HAP-1 (cell line): ENCODE results near the gene PRKACB.
"Not testable (repeated sequence)": the region's sequence is repeated elsewhere in the genome, so short reads cannot be mapped to it uniquely, and the experiment has no call there.

Experiments used
- DNase-seq, 2 experiments: peaks; one replicate each; pipeline ENCODE4 v3.0.0-alpha.2; 2016 to 2020; ENCODE audit warnings: low spot score in 2 of 2
- H3K27me3 ChIP-seq: fragments of 250-450 bp; sonication (Bioruptor Pico); 2 replicates; pipeline ENCODE4 v1.5.1; 2020; ENCODE audit warnings: low read depth, mild to moderate bottlenecking, moderate library complexity
- H3K36me3 ChIP-seq: fragments of 250-450 bp; sonication (Bioruptor Pico); replicated peaks from 2 replicates; pipeline ENCODE4 v1.5.1; 2020; ENCODE audit warnings: mild to moderate bottlenecking
- H3K4me1 ChIP-seq: fragments of 250-450 bp; sonication (Bioruptor Pico); 2 replicates; pipeline ENCODE4 v1.5.1; 2020; ENCODE audit warnings: mild to moderate bottlenecking
- H3K4me3 ChIP-seq: fragments of 250-450 bp; sonication (Bioruptor Pico); 2 replicates; pipeline ENCODE4 v1.5.1; 2020; ENCODE audit warnings: mild to moderate bottlenecking, moderate library complexity
- H3K9me3 ChIP-seq: fragments of 250-450 bp; sonication (Bioruptor Pico); 2 replicates; pipeline ENCODE4 v1.5.1; 2020; ENCODE audit warnings: mild to moderate bottlenecking, moderate library complexity
- in situ Hi-C: fragments of 300-500 bp; cut with MboI; formaldehyde crosslinking; loops from 3 replicates; pipeline ENCODE4 v1.14.3; 2020; ENCODE audit warnings: low sequenced_read_pairs, inconsistent platforms, mixed read lengths

PRKACB gene

GRCh38 chr1:84206375-84206774 is 62.3 kb downstream of the PRKACB start:
- peaks cover 5% of the 10 kb centered on the region; the same call in 1 of the 2 replicates for H3K4me1 ChIP-seq
- in situ Hi-C loops: no loop called here
- no peaks in the 10 kb centered on the region for H3K36me3 ChIP-seq
- DNase-seq: no peak
- no peaks in the 10 kb centered on the region for H3K9me3 ChIP-seq
- H3K4me3 ChIP-seq: no peak overlapping the region
- no peaks in the 10 kb centered on the region for H3K27me3 ChIP-seq

- no peaks in the 10 kb centered on the region for H3K9me3 ChIP-seq
- in situ Hi-C loops: no loop called here
Observed at GRCh38 chr1:84208935-84209334, 64.9 kb downstream of the PRKACB start.

GRCh38 chr1:84214115-84214956 is 70.3 kb downstream of the PRKACB start:
- H3K27me3 ChIP-seq: no peaks in the 10 kb centered on the region
- H3K4me1 ChIP-seq: 0 out of 2 replicates have a peak, but pooled peaks cover 2% of the 10 kb centered on the region
- no peaks in the 10 kb centered on the region for H3K36me3 ChIP-seq
- in situ Hi-C loops: no loop called here
- no peak for DNase-seq
- no peak overlapping the region for H3K4me3 ChIP-seq
- no peaks in the 10 kb centered on the region for H3K9me3 ChIP-seq

More at GRCh38 chr1:84208935-84209334, 64.9 kb downstream of the PRKACB start:
- no peak overlapping the region for H3K4me3 ChIP-seq
- peaks cover 7% of the 10 kb centered on the region; the same call in 1 of the 2 replicates for H3K4me1 ChIP-seq
- DNase-seq: no peak
- no peaks in the 10 kb centered on the region for H3K36me3 ChIP-seq
- H3K27me3 ChIP-seq: no peaks in the 10 kb centered on the region

GRCh38 chr1:84217239-84217638 is 73.2 kb downstream of the PRKACB start:
- no peaks in the 10 kb centered on the region for H3K9me3 ChIP-seq
- H3K4me3 ChIP-seq: no peak overlapping the region
- no peaks in the 10 kb centered on the region for H3K36me3 ChIP-seq
- no peaks in the 10 kb centered on the region for H3K27me3 ChIP-seq
- 0 out of 2 replicates have a peak, but pooled peaks cover 2% of the 10 kb centered on the region for H3K4me1 ChIP-seq
- DNase-seq: no peak
- in situ Hi-C loops: no loop called here

- in situ Hi-C loops: no loop called here
- Histone ChIP-seq H3K27me3 (no peaks in the 10 kb centered on the region), H3K4me3 (no peak overlapping the region), H3K36me3 (no peaks in the 10 kb centered on the region), H3K4me1 (no peaks in the 10 kb centered on the region), H3K9me3 (no peaks in the 10 kb centered on the region)
- DNase-seq: no peak
Observed at GRCh38 chr1:84223751-84224432, 79.8 kb downstream of the PRKACB start.

GRCh38 chr1:84224905-84225304 is 80.8 kb downstream of the PRKACB start:
- Histone ChIP-seq H3K36me3 (no peaks in the 10 kb centered on the region), H3K4me3 (no peak overlapping the region), H3K9me3 (no peaks in the 10 kb centered on the region), H3K27me3 (no peaks in the 10 kb centered on the region), H3K4me1 (no peaks in the 10 kb centered on the region)
- DNase-seq: no peak
- in situ Hi-C loops: no loop called here

- no peak for DNase-seq
Observed at GRCh38 chr1:84225646-84226045, 81.6 kb downstream of the PRKACB start.

GRCh38 chr1:84232676-84233075 is 88.6 kb downstream of the PRKACB start:
- H3K4me3 ChIP-seq, DNase-seq, in situ Hi-C loops, H3K4me1 ChIP-seq, H3K36me3 ChIP-seq, H3K27me3 ChIP-seq, H3K9me3 ChIP-seq: not testable (repeated sequence)

More at GRCh38 chr1:84225646-84226045, 81.6 kb downstream of the PRKACB start:
- in situ Hi-C loops: no loop called here
- H3K4me3 ChIP-seq: no peak overlapping the region
- H3K27me3 ChIP-seq: no peaks in the 10 kb centered on the region
- no peaks in the 10 kb centered on the region for H3K4me1 ChIP-seq
- no peaks in the 10 kb centered on the region for H3K36me3 ChIP-seq
- H3K9me3 ChIP-seq: no peaks in the 10 kb centered on the region

- no peaks in the 10 kb centered on the region for H3K36me3 ChIP-seq
- no peaks in the 10 kb centered on the region for H3K4me1 ChIP-seq
- in situ Hi-C loops: no loop called here
- no peak overlapping the region for H3K4me3 ChIP-seq
- no peak for DNase-seq
- no peaks in the 10 kb centered on the region for H3K9me3 ChIP-seq
- H3K27me3 ChIP-seq: no peaks in the 10 kb centered on the region
Observed at GRCh38 chr1:84236256-84236655, 92.2 kb downstream of the PRKACB start.

GRCh38 chr1:84242641-84243040 is 98.6 kb downstream of the PRKACB start:
- DNase-seq: no peak

GRCh38 chr1:84245563-84245962 is 101.5 kb downstream of the PRKACB start:
- in situ Hi-C loops: no loop called here

More at GRCh38 chr1:84242641-84243040, 98.6 kb downstream of the PRKACB start:
- Histone ChIP-seq H3K9me3 (no peaks in the 10 kb centered on the region), H3K4me3 (no peak overlapping the region), H3K36me3 (no peaks in the 10 kb centered on the region), H3K4me1 (no peaks in the 10 kb centered on the region), H3K27me3 (no peaks in the 10 kb centered on the region)
- in situ Hi-C loops: no loop called here

GRCh38 chr1:84246213-84246612 is 102.1 kb downstream of the PRKACB start:
- Histone ChIP-seq H3K4me1 (no peaks in the 10 kb centered on the region), H3K27me3 (no peaks in the 10 kb centered on the region), H3K36me3 (no peaks in the 10 kb centered on the region), H3K9me3 (no peaks in the 10 kb centered on the region), H3K4me3 (no peak overlapping the region)
- in situ Hi-C loops: no loop called here
- DNase-seq: no peak

More at GRCh38 chr1:84245563-84245962, 101.5 kb downstream of the PRKACB start:
- DNase-seq: no peak
- no peak overlapping the region for H3K4me3 ChIP-seq
- no peaks in the 10 kb centered on the region for H3K27me3 ChIP-seq
- H3K36me3 ChIP-seq: no peaks in the 10 kb centered on the region
- no peaks in the 10 kb centered on the region for H3K9me3 ChIP-seq
- no peaks in the 10 kb centered on the region for H3K4me1 ChIP-seq

- no peaks in the 10 kb centered on the region for H3K9me3 ChIP-seq
- in situ Hi-C loops: no loop called here
- no peaks in the 10 kb centered on the region for H3K27me3 ChIP-seq
- no peaks in the 10 kb centered on the region for H3K36me3 ChIP-seq
- H3K4me3 ChIP-seq: no peak overlapping the region
- H3K4me1 ChIP-seq: no peaks in the 10 kb centered on the region
- DNase-seq: no peak
Observed at GRCh38 chr1:84247425-84248220, 103.6 kb downstream of the PRKACB start.
